Common myeloid progenitor, CD34-positive (primary cell): ENCODE data around the gene RARRES2.
"Not testable (repeated sequence)": the region's sequence is repeated elsewhere in the genome, so short reads cannot be mapped to it uniquely, and the experiment has no call there.

Experiments
- CTCF ChIA-PET: fragments of 350-600 bp; sonication (Branson Sonifier 250); formaldehyde crosslinking; loops from one replicate; lab custom pipeline; 2021; ENCODE audit warnings: antibody characterized with exemption; lab: Charles Lee
- POLR2A ChIA-PET: fragments of 350-600 bp; sonication (Branson Sonifier 250); formaldehyde crosslinking; loops from one replicate; lab custom pipeline; 2021; ENCODE audit warnings: antibody characterized with exemption; lab: Charles Lee
- DNase-seq, 3 donors: peaks; one replicate each; pipeline versions ENCODE4 v3.0.0 to v3.0.0-alpha.2; 2013
- H3K27ac ChIP-seq, 2 experiments: 1 replicate in 1 of 2; 2 replicates in 1 of 2; pipeline ENCODE4 v1.7.0; 2013; ENCODE audit warnings: inconsistent platforms in 2 of 2, low read length in 2 of 2, mild to moderate bottlenecking in 2 of 2, low read depth in 1 of 2, moderate library complexity in 1 of 2; ENCODE audit not compliant: severe bottlenecking in 2 of 2, insufficient read depth in 1 of 2, poor library complexity in 1 of 2
- H3K27me3 ChIP-seq, 5 experiments: replicated peaks in 2 of 5; 1 replicate in 3 of 5; 2 replicates in 2 of 5; pipeline versions ENCODE4 v1.6.1 to v1.7.0; 2013; ENCODE audit warnings: low read length in 4 of 5, mild to moderate bottlenecking in 2 of 5, moderate library complexity in 2 of 5, inconsistent platforms in 1 of 5; ENCODE audit not compliant: insufficient read depth in 5 of 5, control insufficient read depth in 4 of 5
- H3K36me3 ChIP-seq, 4 experiments: 1 replicate in 2 of 4; 2 replicates in 2 of 4; pipeline versions ENCODE4 v1.6.1 to v1.7.0; 2013; ENCODE audit warnings: low read length in 3 of 4, control low read depth in 1 of 4, mild to moderate bottlenecking in 1 of 4; ENCODE audit not compliant: control insufficient read depth in 4 of 4, insufficient read depth in 4 of 4
- H3K4me1 ChIP-seq, 4 experiments: 1 replicate in 3 of 4; 2 replicates in 1 of 4; pipeline versions ENCODE4 v1.6.1 to v1.7.1; 2013; ENCODE audit warnings: low read length in 3 of 4, mild to moderate bottlenecking in 3 of 4, control low read depth in 1 of 4, inconsistent platforms in 1 of 4, moderate library complexity in 1 of 4; ENCODE audit not compliant: control insufficient read depth in 4 of 4, insufficient read depth in 4 of 4; ENCODE audit errors: control extremely low read depth in 1 of 4
- H3K4me3 ChIP-seq, 7 experiments: 1 replicate in 4 of 7; 2 replicates in 3 of 7; pipeline versions ENCODE4 v1.5.1 to v1.7.0; 2013; ENCODE audit warnings: mild to moderate bottlenecking in 7 of 7, low read length in 6 of 7, moderate library complexity in 6 of 7, inconsistent platforms in 2 of 7, low read depth in 2 of 7, control low read depth in 1 of 7; ENCODE audit not compliant: insufficient read depth in 4 of 7, control insufficient read depth in 1 of 7; ENCODE audit errors: extremely low read depth in 1 of 7
- H3K9me3 ChIP-seq, 5 experiments: 1 replicate in 4 of 5; 2 replicates in 1 of 5; pipeline versions ENCODE4 v1.6.1 to v1.7.1; 2013; ENCODE audit warnings: low read length in 4 of 5, mild to moderate bottlenecking in 2 of 5, inconsistent platforms in 1 of 5, low read depth in 1 of 5, moderate library complexity in 1 of 5; ENCODE audit not compliant: control insufficient read depth in 4 of 5, insufficient read depth in 2 of 5; ENCODE audit errors: control extremely low read depth in 1 of 5
- WGBS: methylation state at CpG from one replicate; pipeline ENCODE4 v1.1.5; 2013; ENCODE audit not compliant: insufficient coverage; 5-methylcytosine and 5-hydroxymethylcytosine counted together

RARRES2 gene

GRCh38 chr7:150311711-150312110, 29.7 kb downstream of the RARRES2 start:
- Histone ChIP-seq H3K9me3 (peaks cover 0 to 4% (median 0%) of the 10 kb centered on the region in 5 experiments), H3K4me3 (no peak overlapping the region), H3K27me3 (no peaks in the 10 kb centered on the region), H3K36me3 (peaks cover 0 to 2% (median 1%) of the 10 kb centered on the region in 4 experiments), H3K27ac (peak overlapping the region in 1 of 2 experiments; percentile 81), H3K4me1 (no peaks in the 10 kb centered on the region)
- no peak for DNase-seq
- WGBS = 98% methylated on average over 5 of the region's 5 CpGs
- POLR2A ChIA-PET = no interaction called here
- CTCF ChIA-PET = interaction anchor here (1.1 kb wide), 1 partner anchor 8 kb away, joined by 3 read pairs; no protein-coding TSS in a partner anchor

DNA sequence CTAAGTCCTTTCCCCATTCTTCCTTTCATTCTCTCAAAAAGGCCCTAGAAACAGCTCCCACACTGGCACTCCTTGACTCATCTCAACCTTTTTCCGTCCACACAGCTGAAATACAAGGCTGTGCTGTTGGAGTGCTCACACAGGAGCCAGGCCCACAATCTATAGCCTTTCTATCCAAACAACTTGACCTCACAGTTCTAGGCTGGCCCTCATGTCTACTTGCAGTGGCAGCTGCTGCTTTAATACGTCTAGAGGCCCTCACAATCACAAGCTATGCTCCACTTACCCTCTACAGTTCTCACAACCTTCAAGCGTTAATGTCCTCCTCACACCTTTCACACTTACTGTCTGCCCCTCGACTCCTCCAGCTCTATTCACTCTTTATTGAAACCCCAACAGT, 30.3 kb downstream of the RARRES2 start:
- H3K36me3 ChIP-seq = peaks cover 0 to 2% (median 1%) of the 10 kb centered on the region in 4 experiments
- H3K27ac ChIP-seq = no peak overlapping the region
- peaks cover 0 to 2% (median 0%) of the 10 kb centered on the region in 4 experiments for H3K4me1 ChIP-seq
- H3K4me3 ChIP-seq = no peak overlapping the region
- no peak for DNase-seq
- POLR2A ChIA-PET = no interaction called here
- peaks cover 0 to 4% (median 0%) of the 10 kb centered on the region in 5 experiments for H3K9me3 ChIP-seq
- no peaks in the 10 kb centered on the region for H3K27me3 ChIP-seq
- 100% methylated on average over 3 of the region's 4 CpGs for WGBS
- CTCF ChIA-PET = interaction anchor here (1.1 kb wide), 1 partner anchor 9 kb away, joined by 3 read pairs; no protein-coding TSS in a partner anchor

DNA sequence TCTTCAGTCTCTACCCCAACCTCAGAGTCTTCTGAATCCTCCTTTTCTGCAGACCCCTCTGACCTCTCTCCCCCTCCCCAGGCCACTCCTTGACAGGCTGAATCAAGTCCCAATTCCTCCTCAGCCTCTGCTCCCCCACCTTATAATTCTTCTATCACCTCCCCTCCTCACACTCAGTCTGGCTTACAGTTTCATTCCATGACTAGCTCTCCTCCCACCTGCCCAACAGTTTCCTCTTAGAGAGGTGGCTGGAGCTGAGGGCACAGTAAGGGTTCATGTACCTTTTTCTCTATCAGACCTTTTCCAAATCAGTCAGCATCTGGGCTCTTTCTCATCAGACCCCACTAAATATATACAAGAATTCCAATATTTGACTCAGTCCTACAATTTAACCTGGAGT, 32.9 kb downstream of the RARRES2 start:
- peaks cover 0 to 4% (median 0%) of the 10 kb centered on the region in 5 experiments for H3K9me3 ChIP-seq
- H3K27ac ChIP-seq = no peak overlapping the region
- no peak overlapping the region for H3K4me3 ChIP-seq
- H3K4me1 ChIP-seq = peaks cover 0 to 4% (median 0%) of the 10 kb centered on the region in 4 experiments
- no peaks in the 10 kb centered on the region for H3K27me3 ChIP-seq
- DNase-seq = no peak
- ChIA-PET CTCF (interaction anchor here (1.4 kb wide), 1 partner anchor 8 kb away, joined by 4 read pairs; no protein-coding TSS in a partner anchor), POLR2A (no interaction called here)
- peaks cover 0 to 2% (median 0%) of the 10 kb centered on the region in 4 experiments for H3K36me3 ChIP-seq

DNA sequence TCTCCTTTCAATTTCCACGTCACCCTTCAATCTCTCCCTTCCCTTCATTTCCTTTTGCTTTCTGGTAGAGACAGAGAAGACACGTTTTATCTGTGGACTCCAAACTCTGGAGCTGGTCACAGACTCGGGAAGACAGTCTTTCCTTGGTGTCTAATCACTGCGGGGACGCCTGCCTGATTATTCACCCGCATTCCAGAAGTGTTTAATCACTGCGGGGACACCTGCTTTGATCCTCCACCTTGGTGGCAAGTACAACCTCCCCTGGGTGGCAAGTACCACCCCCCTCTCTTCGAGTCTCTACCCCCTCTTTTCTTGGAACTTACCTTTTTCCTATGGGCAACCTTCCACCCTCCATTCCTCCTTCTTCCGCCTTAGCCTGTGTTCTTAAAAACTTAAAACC, 33.5 kb downstream of the RARRES2 start:
- Histone ChIP-seq H3K9me3 (peaks cover 0 to 4% (median 0%) of the 10 kb centered on the region in 5 experiments), H3K4me1 (peaks cover 0 to 4% (median 0%) of the 10 kb centered on the region in 4 experiments), H3K4me3 (no peak overlapping the region), H3K36me3 (peaks cover 0 to 2% (median 0%) of the 10 kb centered on the region in 4 experiments), H3K27ac (no peak overlapping the region), H3K27me3 (no peaks in the 10 kb centered on the region)
- no peak for DNase-seq
- POLR2A ChIA-PET = no interaction called here
- WGBS = 94% methylated on average over 9 of the region's 9 CpGs
- CTCF ChIA-PET = interaction anchor here (1.4 kb wide), 1 partner anchor 9 kb away, joined by 4 read pairs; no protein-coding TSS in a partner anchor

DNA sequence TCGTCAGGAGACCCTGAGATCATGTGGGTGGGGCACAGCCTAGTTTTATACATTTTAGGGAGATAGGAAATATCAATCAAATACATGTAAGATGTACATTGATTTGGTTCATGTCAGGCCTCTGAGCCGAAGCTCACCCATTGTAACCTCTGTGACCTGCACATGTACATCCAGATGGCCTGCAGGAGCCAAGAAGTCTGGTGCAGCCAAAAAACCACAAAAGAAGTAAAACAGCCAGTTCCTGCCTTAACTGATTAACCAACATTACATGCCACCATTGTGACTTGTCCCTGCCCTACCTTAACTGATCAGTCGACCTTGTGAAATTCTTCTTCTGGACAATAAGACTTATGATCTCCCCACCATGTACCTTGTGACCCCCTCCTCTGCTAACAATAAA, 34.3 kb downstream of the RARRES2 start:
- peaks cover 0 to 2% (median 0%) of the 10 kb centered on the region in 4 experiments for H3K36me3 ChIP-seq
- WGBS = 97% methylated on average over 3 of the region's 3 CpGs

DNA sequence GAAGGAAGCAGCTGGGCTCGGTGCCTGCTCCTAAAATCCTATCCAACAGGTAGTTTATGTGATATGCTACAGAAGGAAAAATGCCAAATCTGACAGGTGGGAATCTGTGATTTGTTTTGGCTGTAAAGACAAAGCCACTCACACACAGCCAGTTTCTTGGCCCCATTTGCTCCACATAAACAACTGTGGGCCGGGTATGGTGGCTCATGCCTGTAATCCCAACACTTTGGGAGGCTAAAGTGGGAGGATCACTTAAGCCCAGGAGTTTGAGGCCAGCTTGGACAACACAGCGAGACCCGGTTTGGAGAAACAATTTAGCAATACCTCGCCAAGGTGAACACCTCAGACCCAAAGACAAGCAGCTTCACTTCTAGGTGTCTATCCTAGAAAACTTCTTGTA, 35.1 kb downstream of the RARRES2 start:
- POLR2A ChIA-PET, CTCF ChIA-PET, H3K36me3 ChIP-seq, DNase-seq, H3K4me3 ChIP-seq, H3K27me3 ChIP-seq, H3K27ac ChIP-seq, H3K9me3 ChIP-seq, H3K4me1 ChIP-seq: not testable (repeated sequence)
- 100% methylated on average over 2 of the region's 5 CpGs for WGBS

More for the DNA sequence above, 34.3 kb downstream of the RARRES2 start:
- Histone ChIP-seq H3K27ac (no peak overlapping the region), H3K27me3 (no peaks in the 10 kb centered on the region), H3K4me3 (no peak overlapping the region), H3K9me3 (peaks cover 0 to 4% (median 0%) of the 10 kb centered on the region in 5 experiments), H3K4me1 (peaks cover 0 to 4% (median 0%) of the 10 kb centered on the region in 4 experiments)
- DNase-seq = peak in 1 of 3 donors; percentile 12
- POLR2A ChIA-PET = no interaction called here
- CTCF ChIA-PET = no interaction called here

GRCh38 chr7:150305903-150306284, 35.5 kb downstream of the RARRES2 start:
- peak in 1 of 3 donors; percentile 36 for DNase-seq
- H3K4me1 ChIP-seq, POLR2A ChIA-PET, H3K36me3 ChIP-seq, H3K27me3 ChIP-seq, CTCF ChIA-PET, H3K4me3 ChIP-seq, H3K9me3 ChIP-seq, H3K27ac ChIP-seq: not testable (repeated sequence)
- no CpG with 5 or more reads among the region's 2 CpGs for WGBS
